ENCODE measurements around the gene KCNG2.

KCNG2 gene

GRCh38 chr18:79926306-79926705, 128.6 kb downstream of the KCNG2 start:
- no peak for DNase-seq (ENCODE audit: low spot score)

- DNase-seq (ENCODE audit: low spot score), result no peak
These were observed 129.2 kb downstream of the KCNG2 start for GRCh38 chr18:79926715-79927606.

- no peak for DNase-seq (ENCODE audit: low spot score)
These were observed 130.1 kb downstream of the KCNG2 start for GRCh38 chr18:79927607-79928562.

GRCh38 chr18:79928563-79928960, 130.8 kb downstream of the KCNG2 start:
- no peak for DNase-seq (ENCODE audit: low spot score)

GRCh38 chr18:79930020-79930642, 132.4 kb downstream of the KCNG2 start:
- DNase-seq (ENCODE audit: low spot score), result no peak

GRCh38 chr18:79931475-79931874, 133.7 kb downstream of the KCNG2 start:
- DNase-seq (ENCODE audit: low spot score), result no peak

- DNase-seq (ENCODE audit: low spot score), result no peak
These were observed 135.2 kb downstream of the KCNG2 start for GRCh38 chr18:79932907-79933306.

- no peak for DNase-seq (ENCODE audit: low spot score)
These were observed 136.0 kb downstream of the KCNG2 start for GRCh38 chr18:79933765-79934164.

- DNase-seq (ENCODE audit: low spot score), result no peak
These were observed 136.8 kb downstream of the KCNG2 start for GRCh38 chr18:79934311-79935097.

GRCh38 chr18:79935098-79935480, 137.4 kb downstream of the KCNG2 start:
- no peak for DNase-seq (ENCODE audit: low spot score)

- no peak for DNase-seq (ENCODE audit: low spot score)
These were observed 137.8 kb downstream of the KCNG2 start for GRCh38 chr18:79935499-79935898.

- no peak for DNase-seq (ENCODE audit: low spot score)
These were observed 138.2 kb downstream of the KCNG2 start for GRCh38 chr18:79935925-79936324.

- no peak for DNase-seq (ENCODE audit: low spot score)
These were observed 138.9 kb downstream of the KCNG2 start for GRCh38 chr18:79936641-79937040.

- DNase-seq (ENCODE audit: low spot score), result no peak
These were observed 139.5 kb downstream of the KCNG2 start for GRCh38 chr18:79937103-79937860.

- DNase-seq (ENCODE audit: low spot score), result no peak
These were observed 140.5 kb downstream of the KCNG2 start for GRCh38 chr18:79938196-79938595.

- no peak for DNase-seq (ENCODE audit: low spot score)
These were observed 141.4 kb downstream of the KCNG2 start for GRCh38 chr18:79939096-79939495.

- DNase-seq (ENCODE audit: low spot score), result no peak
These were observed 142.5 kb downstream of the KCNG2 start for GRCh38 chr18:79940126-79940813.

- no peak for DNase-seq (ENCODE audit: low spot score)
These were observed 143.2 kb downstream of the KCNG2 start for GRCh38 chr18:79940814-79941472.

- no peak for DNase-seq (ENCODE audit: low spot score)
These were observed 143.9 kb downstream of the KCNG2 start for GRCh38 chr18:79941473-79942119.

Data from AG08396 (cell line).